Measurements from ENCODE around the gene HDHD2. TPM values are rescaled to one million over a fixed set of nuclear protein-coding genes. Genes with fewer than 3 reads are reported as not detected.
"Not testable (repeated sequence)": the region's sequence is repeated elsewhere in the genome, so short reads cannot be mapped to it uniquely, and the experiment has no call there.

The HDHD2 gene, protein sequence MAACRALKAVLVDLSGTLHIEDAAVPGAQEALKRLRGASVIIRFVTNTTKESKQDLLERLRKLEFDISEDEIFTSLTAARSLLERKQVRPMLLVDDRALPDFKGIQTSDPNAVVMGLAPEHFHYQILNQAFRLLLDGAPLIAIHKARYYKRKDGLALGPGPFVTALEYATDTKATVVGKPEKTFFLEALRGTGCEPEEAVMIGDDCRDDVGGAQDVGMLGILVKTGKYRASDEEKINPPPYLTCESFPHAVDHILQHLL
- total RNA-seq = 10 to 100 TPM; 18.9 to 29.3 (median 25.9) TPM

DNA sequence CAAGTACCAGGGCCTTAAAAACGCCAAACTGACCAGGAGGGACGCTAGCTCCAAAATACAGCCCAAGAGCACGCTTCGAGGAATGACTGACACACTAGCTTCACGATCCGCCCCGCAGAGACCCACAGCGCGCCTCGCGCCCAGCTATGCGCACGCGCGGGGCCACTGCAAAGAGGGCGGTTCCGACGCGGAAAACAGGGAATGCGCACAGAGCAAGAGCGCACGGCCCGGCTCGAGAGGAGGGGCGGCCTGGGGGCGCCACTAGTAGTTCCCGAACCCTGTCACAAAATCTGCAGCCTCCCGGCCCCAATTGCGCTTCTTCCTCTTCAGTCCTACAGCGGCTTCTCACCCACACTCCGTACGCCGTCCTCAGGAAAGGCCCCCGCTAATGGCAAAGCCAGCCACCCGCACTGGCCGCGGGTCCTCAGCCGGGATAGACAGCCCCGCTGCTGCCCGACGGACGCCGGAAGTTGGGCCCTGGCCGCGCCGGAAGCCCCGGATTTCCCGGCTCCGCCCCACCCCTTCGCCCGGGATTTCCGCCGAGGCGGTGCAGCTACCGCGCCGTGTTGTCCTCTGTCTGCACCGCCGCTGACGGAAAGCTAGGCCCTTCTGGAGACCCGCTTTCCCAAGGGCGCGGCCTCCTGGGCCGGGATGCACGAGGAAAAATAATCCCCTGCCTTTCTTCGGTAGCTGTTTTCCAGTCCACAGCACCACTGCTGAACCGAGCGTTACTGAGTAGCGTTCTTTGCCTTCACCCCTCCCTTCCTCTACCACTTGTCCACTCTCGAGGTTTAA, at the start of gene HDHD2:
Gene HDHD2 (minus strand): TSS at position 472 of the 795 bp plus-strand sequence. CDS start 14,061 bp downstream, outside the sequence.
- Histone ChIP-seq H3K9me3 (no peaks in the 10 kb centered on the region), H3K4me3 (peak within 1 kb of the TSS; percentile 68 to 91), H3K27me3 (no peaks in the 10 kb centered on the region), H3K4me1 (peaks cover 0 to 37% (median 17%) of the 10 kb centered on the region in 3 donors), H3K27ac (peak within 1 kb of the TSS; percentile 84 to 96 (median 92)), H3K36me3 (peaks cover 0 to 20% of the 10 kb centered on the region in 2 donors)
- TF ChIP-seq POLR2AphosphoS5 (IDR thresholded peaks at IDR 0.05) (peak; percentile 93), POLR2A (IDR thresholded peaks at IDR 0.05) (peak; percentile 76 to 91), EP300 (IDR thresholded peaks at IDR 0.05) (no peak)
- TF ChIP-seq, protein P1, sequence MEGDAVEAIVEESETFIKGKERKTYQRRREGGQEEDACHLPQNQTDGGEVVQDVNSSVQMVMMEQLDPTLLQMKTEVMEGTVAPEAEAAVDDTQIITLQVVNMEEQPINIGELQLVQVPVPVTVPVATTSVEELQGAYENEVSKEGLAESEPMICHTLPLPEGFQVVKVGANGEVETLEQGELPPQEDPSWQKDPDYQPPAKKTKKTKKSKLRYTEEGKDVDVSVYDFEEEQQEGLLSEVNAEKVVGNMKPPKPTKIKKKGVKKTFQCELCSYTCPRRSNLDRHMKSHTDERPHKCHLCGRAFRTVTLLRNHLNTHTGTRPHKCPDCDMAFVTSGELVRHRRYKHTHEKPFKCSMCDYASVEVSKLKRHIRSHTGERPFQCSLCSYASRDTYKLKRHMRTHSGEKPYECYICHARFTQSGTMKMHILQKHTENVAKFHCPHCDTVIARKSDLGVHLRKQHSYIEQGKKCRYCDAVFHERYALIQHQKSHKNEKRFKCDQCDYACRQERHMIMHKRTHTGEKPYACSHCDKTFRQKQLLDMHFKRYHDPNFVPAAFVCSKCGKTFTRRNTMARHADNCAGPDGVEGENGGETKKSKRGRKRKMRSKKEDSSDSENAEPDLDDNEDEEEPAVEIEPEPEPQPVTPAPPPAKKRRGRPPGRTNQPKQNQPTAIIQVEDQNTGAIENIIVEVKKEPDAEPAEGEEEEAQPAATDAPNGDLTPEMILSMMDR (IDR thresholded peaks at IDR 0.05) = no peak
- ATAC-seq = peak; percentile 96
- WGBS, 2 donors (ENCODE audit: low coverage in 1 of 2) = 0 to 1% methylated on average over 11 to 23 of the region's 70 CpGs

GRCh38 chr18:47195961-47196360, 45.7 kb upstream of the HDHD2 start:
- H3K27me3 ChIP-seq, H3K4me1 ChIP-seq, H3K36me3 ChIP-seq, H3K27ac ChIP-seq, H3K9me3 ChIP-seq, ATAC-seq, H3K4me3 ChIP-seq: not testable (repeated sequence)
- WGBS, 2 donors (ENCODE audit: low coverage in 1 of 2) = 41 to 59% methylated on average over 3 of the region's 3 CpGs

DNA sequence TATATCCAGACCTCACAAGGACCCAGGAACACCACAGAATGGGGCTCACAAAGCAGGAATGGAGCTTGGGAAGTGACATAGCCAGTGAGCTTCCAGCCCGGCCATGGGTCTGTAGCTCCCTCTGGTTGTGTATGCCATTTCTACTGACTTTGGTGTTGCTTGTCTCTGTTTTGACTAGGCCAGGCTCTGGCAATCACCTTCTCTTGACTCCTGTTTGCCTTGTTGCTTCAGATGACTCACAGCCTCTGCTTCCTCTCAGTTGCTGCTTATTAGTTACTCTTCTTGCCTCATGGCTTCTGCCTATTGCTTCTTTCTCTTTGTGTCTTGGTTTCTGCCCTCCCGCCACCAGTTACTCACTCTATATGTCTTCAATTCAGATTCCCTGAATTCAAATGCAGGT, 41.7 kb upstream of the HDHD2 start:
- Histone ChIP-seq H3K27me3 (no peaks in the 10 kb centered on the region), H3K4me1 (no peaks in the 10 kb centered on the region), H3K9me3 (no peaks in the 10 kb centered on the region), H3K4me3 (no peak overlapping the region), H3K27ac (no peak overlapping the region), H3K36me3 (no peaks in the 10 kb centered on the region)
- TF ChIP-seq, protein P1 (IDR thresholded peaks at IDR 0.05) = no peak
- TF ChIP-seq EP300 (IDR thresholded peaks at IDR 0.05) = no peak
- no peak for TF ChIP-seq POLR2A (IDR thresholded peaks at IDR 0.05)
- no peak for TF ChIP-seq POLR2AphosphoS5 (IDR thresholded peaks at IDR 0.05)
- 50 to 96% methylated on average over 1 to 2 of the region's 2 CpGs for WGBS, 2 donors (ENCODE audit: low coverage in 1 of 2)
- ATAC-seq = no peak

- no peaks in the 10 kb centered on the region for H3K9me3 ChIP-seq
- no peaks in the 10 kb centered on the region for H3K36me3 ChIP-seq
- no peak overlapping the region for H3K27ac ChIP-seq
- ATAC-seq = no peak
- TF ChIP-seq EP300 (IDR thresholded peaks at IDR 0.05) (no peak), POLR2AphosphoS5 (IDR thresholded peaks at IDR 0.05) (no peak), POLR2A (IDR thresholded peaks at IDR 0.05) (no peak)
- TF ChIP-seq, protein P1 (IDR thresholded peaks at IDR 0.05) = no peak
- WGBS, 2 donors (ENCODE audit: low coverage in 1 of 2) = 64 to 77% methylated on average over 3 to 7 of the region's 7 CpGs
- H3K4me1 ChIP-seq = no peaks in the 10 kb centered on the region
- H3K4me3 ChIP-seq = no peak overlapping the region
- no peaks in the 10 kb centered on the region for H3K27me3 ChIP-seq
Measured at GRCh38 chr18:47187721-47188120, 37.4 kb upstream of the HDHD2 start.

GRCh38 chr18:47184419-47185050, 34.2 kb upstream of the HDHD2 start:
- TF ChIP-seq, protein P1 (IDR thresholded peaks at IDR 0.05) = no peak
- no peak for TF ChIP-seq POLR2AphosphoS5 (IDR thresholded peaks at IDR 0.05)
- no peak for TF ChIP-seq EP300 (IDR thresholded peaks at IDR 0.05)
- no peak for TF ChIP-seq POLR2A (IDR thresholded peaks at IDR 0.05)
- Histone ChIP-seq H3K27ac (no peak overlapping the region), H3K9me3 (no peaks in the 10 kb centered on the region), H3K4me1 (no peaks in the 10 kb centered on the region), H3K4me3 (no peak overlapping the region), H3K27me3 (no peaks in the 10 kb centered on the region), H3K36me3 (no peaks in the 10 kb centered on the region)
- ATAC-seq = peak; percentile 22
- 56 to 80% methylated on average over 3 to 4 of the region's 5 CpGs for WGBS, 2 donors (ENCODE audit: low coverage in 1 of 2)

DNA sequence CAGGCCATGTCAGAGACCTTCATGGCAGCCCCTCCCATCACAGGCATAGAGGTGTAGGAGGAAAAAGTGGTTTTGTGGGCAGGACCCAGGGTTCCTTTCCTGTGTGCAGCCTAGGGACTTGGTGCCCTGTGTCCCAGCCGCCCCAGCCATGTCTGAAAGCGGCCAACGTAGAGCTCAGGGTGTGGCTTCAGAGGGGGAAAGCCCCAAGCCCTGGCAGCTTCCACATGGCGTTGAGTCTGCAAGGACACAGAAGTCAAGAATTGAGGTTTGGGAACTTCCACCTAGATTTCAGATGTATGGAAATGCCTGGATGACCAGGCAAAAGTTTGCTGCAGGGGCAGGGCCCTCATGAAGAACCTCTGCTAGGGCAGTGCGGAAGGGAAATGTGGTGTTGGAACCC, 31.9 kb upstream of the HDHD2 start:
- not testable (repeated sequence) for ATAC-seq

More for the DNA sequence above, 31.9 kb upstream of the HDHD2 start:
- not testable (repeated sequence) for H3K9me3 ChIP-seq, H3K4me1 ChIP-seq, H3K36me3 ChIP-seq, H3K27ac ChIP-seq, H3K27me3 ChIP-seq, H3K4me3 ChIP-seq
- WGBS, 2 donors (ENCODE audit: low coverage in 1 of 2) = 89% methylated on average over 5 of the region's 5 CpGs; no CpG with 5 or more reads in 1 of the 2 donors
